ENCODE measurements around the gene RAB36. TPM values are rescaled to one million over a fixed set of nuclear protein-coding genes. Genes with fewer than 3 reads are reported as not detected.

RAB36 gene
- polyA plus RNA-seq, 4 donors: 6.8 to 18.0 (median 14.6) TPM

DNA sequence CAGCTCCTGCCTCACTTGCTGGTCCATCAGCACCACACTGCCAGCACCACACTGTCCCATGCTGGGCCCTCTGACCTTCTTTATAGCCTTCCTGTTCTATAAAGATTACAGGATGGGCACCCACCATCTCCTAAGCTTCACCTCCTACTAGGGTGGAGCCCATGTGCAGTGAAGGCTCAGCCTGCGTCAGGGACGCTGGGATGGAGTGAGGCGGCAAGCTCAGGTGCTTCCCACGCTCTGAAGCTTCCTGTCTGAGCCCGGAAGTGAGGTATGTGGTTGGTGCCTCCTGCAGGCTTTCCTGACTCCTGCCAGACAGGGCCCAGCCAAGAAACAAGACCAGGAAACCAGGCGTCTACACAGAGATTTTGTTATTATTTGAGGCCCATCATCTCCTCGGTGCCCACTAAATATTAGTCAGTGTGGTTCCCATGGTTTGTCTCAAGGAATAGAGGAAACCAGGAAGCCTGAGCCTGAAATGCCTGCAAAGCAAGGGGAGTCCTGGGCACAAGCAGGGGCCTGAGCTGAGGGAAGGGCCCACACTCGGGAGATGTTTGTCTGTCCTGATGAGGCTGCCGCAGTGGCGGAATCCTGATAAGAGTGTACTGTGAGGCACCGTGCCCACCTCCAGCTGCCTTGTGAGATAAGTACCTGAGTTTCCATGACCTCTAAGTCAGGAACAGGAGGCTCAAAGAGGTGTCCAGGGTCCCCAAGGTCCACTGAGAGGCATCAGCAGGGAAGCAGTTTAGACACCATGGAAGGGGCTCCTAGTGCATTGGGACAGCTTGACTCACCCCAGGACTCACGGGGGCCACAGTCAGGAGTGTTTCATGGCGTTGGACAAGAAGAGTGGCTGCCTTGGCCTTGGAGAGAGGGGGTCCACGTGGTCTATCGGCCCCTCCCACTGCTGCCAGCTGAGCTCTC lies 25.5 kb upstream of the RAB36 start:
- no peak for DNase-seq (ENCODE audit: low read depth in 4 of 4, low spot score in 3 of 4)

DNA sequence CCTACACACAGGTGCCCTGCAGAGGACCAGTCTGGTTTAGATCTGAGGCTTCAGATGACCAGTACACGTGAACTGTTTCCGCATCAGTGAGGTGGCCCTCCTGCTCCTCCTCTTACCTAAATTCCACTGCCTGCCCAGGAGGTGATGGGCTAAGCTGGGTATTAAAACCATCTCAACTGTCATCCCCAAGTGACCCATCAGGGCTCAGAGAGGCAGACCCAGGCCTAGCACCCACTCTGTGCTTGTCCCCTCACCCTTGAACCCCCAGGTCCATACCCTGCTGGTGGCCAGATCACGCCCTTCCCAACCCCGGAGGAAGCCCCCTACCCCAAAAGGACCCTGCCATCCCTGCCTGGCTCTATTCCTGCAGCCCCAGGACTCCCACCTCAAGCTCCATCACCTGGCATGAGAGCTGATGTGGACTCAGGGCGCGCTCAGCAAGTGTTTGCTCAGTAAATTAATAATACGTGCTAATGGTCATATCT lies 24.8 kb upstream of the RAB36 start:
- DNase-seq (ENCODE audit: low read depth in 4 of 4, low spot score in 3 of 4): no peak

GRCh38 chr22:23121000-23121421 lies 24.3 kb upstream of the RAB36 start:
- no peak for DNase-seq (ENCODE audit: low read depth in 4 of 4, low spot score in 3 of 4)

DNA sequence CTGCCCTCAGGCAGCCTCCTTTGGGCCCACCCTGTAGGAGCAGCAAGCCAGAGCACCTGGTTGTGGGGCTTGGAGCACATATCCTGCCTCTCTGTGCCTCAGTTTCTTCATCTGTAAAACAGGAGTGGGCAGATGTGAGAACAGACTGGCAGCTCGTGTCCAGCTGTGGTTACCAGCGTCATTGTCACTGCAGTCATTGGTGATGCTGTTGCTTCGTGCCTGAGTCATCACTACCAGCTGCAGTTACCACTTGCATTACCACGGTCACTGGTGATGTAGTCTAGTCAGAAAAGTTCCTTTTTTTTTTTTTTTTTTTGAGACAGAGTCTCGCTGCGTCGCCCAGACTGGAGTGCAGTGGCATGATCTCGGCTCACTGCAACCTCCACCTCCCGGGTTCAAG lies 23.9 kb upstream of the RAB36 start:
- DNase-seq (ENCODE audit: low read depth in 4 of 4, low spot score in 3 of 4): no peak

- no peak for DNase-seq (ENCODE audit: low read depth in 4 of 4, low spot score in 3 of 4)
Observed at GRCh38 chr22:23122216-23122957, 22.9 kb upstream of the RAB36 start.

DNA sequence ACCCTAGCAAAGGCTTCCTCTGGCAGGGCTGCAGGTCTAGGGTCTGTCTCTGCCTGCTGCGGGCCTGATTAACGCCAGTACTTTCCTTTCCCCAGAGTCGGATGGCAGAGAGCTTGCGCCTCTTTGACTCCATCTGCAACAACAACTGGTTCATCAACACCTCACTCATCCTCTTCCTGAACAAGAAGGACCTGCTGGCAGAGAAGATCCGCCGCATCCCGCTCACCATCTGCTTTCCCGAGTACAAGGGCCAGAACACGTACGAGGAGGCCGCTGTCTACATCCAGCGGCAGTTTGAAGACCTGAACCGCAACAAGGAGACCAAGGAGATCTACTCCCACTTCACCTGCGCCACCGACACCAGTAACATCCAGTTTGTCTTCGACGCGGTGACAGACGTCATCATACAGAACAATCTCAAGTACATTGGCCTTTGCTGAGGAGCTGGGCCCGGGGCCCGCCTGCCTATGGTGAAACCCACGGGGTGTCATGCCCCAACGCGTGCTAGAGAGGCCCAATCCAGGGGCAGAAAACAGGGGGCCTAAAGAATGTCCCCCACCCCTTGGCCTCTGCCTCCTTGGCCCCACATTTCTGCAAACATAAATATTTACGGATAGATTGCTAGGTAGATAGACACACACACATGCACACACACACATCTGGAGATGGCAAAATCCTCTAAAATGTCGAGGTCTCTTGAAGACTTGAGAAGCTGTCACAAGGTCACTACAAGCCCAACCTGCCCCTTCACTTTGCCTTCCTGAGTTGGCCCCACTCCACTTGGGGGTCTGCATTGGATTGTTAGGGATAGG lies 22.1 kb upstream of the RAB36 start:
- no peak for DNase-seq (ENCODE audit: low read depth in 4 of 4, low spot score in 3 of 4)

DNA sequence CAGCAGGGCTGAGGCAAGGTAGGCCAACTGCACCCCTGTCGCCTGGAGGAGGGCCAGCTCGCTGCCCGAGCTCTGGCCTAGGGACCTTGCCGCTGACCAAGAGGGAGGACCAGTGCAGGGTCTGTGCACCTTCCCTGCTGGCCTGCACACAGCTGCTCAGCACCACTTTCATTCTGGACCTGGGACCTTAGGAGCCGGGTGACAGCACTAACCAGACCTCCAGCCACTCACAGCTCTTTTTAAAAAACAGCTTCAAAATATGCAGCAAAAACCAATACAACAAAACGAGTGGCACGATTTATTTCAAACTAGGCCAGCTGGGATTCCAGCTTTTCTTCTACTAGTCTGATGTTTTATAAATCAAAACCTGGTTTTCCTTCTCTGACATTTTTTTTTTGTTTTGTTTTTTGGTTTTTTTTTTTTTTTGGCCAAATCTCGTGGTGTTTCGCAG lies 21.4 kb upstream of the RAB36 start:
- DNase-seq (ENCODE audit: low read depth in 4 of 4, low spot score in 3 of 4): no peak

DNA sequence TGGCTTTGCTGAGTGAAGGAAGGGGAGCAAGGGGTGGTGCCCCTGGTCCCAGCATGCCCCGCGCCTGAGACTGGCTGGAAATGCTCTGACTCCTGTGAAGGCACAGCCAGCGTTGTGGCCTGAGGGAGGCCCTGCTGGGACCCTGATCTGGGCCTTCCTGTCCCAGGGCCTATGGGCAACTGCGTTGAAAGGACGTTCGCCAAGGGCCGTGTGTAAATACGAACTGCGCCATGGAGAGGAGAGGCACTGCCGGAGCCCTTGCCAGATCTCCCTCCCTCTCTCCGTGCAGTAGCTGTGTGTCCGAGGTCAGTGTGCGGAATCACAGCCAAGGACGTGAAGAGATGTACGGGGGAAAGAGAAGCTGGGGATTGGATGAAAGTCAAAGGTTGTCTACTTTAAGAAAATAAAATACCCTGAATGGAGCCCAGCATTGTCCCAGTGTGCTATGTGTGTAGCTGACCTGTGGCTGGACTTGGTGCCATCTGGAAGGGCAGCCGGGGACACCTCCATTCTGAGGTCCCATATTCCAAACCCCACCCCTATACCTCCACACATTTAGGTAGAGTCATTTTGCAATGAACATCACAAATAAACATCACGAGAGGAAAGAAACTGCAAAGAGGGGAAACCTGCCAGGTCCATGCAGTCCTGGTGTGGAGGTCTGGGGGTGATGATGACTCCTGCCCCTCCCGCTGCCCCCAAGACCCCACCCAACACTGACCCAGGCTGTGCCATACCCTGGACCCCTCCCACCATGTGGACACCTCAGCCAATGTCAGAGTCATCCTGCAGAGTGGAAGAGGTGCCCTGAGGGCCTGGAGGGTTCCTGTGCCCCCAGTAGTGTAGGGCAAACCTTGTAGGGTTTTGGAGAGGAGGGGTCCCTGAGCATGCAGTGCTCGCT lies 20.4 kb upstream of the RAB36 start:
- DNase-seq (ENCODE audit: low read depth in 4 of 4, low spot score in 3 of 4): no peak

DNA sequence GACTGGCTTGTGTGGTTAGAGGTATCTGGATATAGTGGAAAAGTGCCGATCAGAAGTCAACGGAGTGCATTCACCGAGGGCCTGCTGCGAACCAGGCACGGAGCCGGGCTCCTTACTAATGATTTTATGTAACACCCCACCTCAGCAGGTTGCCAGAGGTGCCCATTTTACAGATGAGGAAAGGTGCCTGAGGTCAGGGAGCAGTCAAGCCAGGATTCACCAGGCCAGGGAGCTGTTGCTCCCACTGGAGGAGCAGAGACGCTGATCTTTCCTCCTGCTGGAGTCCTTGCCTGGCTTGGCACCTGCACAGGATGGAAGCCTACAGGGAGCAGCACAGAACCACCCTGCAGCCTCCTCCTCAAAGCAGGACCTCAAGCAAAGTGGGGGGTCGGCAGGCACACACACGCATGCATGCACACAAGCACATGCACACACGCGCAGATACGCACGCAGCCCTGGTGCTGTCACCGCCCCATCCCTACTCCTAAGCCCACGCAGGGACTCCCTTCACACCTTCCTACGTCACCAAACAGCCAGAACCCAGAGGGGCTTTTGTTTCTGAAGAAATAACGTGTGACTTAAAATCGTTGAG lies 19.7 kb upstream of the RAB36 start:
- DNase-seq (ENCODE audit: low read depth in 4 of 4, low spot score in 3 of 4): no peak

DNA sequence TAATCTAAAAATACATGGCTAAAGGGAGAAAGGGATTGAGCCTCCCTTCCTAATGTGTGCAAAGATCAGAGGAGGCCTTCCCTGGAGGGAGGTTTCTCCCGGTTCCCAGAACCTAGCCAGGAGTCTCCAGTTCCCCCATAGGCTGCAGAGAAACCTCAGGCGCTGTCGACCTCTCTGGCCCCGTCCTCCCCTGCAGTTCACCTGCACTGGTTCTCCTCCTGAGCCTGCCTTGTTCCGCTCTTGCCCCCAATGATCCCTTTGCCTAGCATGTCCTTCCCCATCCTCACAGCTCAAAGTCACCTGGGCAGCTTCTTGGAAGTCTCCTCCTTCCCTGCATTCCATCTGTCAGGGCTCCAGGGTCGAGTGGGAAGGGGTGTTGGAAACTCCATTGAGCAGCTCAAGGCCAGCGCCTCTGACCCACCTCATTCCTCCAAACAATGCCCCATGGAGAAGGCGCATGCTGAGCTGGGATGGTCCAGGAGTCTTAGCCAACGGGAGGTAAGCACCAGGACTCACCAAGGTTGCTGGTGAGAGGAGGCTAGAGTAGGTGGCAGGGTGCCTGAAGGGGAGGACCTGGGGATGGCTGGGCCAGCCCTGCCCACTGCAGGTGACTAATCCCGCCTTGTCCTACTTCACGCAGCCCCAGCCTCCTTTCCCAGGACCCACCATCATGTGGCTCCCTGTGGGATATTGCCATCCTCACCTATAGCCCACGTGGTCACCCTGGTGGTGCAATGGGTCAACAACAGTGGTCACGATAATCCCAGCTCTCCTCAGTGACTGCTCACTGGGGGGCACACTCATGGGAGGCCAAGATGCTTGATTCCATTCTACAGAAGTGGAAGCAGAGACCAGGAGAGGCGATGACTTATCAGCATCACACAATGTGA lies 18.9 kb upstream of the RAB36 start:
- DNase-seq (ENCODE audit: low read depth in 4 of 4, low spot score in 3 of 4): no peak

DNA sequence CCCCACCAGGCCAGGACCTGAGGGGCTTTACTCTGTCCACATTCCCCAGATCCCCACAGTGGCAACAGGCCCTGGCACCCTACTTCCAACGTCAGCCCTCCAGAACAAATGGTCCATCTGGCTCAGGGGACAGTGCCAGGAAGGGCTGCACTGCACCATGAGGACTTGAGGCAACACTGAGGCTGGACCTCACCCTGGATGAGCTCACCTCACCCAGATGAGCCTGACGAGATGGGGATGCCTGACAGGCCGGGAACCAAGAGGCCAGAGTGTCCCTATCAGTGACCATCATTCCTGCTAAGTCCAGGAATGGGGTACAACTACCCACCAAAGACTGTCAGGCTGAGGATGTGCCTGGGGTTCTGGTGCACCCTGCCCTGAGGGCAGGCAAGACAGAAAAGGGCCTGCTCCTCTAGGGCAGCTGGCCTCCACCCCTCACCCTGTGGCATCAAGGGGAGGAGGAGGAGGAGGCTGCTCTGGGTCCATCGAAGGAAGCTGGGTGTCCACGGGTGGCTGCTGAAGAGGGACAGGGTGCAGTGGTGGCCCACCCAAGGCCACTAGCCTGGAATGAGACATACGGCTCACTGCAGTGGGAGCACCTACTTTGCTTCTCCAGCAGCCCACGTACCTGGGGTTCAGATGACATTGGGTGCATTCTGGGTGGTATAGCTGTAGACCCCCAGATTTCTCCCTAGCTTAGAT lies 18.1 kb upstream of the RAB36 start:
- no peak for DNase-seq (ENCODE audit: low read depth in 4 of 4, low spot score in 3 of 4)

DNA sequence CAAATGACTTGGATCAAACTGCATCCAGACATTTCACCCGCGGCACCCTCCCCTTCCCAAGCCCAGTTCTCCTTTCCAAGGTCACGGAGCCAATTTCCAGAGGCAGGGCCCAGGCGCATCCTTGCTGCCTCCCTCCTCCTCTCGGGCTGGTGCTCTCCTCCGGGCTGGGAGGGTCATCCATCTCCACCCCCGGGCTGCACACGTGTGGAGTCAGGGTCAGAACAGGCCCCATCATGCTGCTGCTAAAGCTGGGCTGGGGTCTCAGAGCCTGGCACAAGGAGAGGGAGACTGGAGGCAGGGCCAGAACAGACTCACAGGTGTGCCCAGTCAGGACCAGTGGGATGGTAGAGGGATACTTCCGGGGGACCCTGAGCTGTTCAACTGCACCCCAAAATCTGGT lies 17.5 kb upstream of the RAB36 start:
- no peak for DNase-seq (ENCODE audit: low read depth in 4 of 4, low spot score in 3 of 4)

DNA sequence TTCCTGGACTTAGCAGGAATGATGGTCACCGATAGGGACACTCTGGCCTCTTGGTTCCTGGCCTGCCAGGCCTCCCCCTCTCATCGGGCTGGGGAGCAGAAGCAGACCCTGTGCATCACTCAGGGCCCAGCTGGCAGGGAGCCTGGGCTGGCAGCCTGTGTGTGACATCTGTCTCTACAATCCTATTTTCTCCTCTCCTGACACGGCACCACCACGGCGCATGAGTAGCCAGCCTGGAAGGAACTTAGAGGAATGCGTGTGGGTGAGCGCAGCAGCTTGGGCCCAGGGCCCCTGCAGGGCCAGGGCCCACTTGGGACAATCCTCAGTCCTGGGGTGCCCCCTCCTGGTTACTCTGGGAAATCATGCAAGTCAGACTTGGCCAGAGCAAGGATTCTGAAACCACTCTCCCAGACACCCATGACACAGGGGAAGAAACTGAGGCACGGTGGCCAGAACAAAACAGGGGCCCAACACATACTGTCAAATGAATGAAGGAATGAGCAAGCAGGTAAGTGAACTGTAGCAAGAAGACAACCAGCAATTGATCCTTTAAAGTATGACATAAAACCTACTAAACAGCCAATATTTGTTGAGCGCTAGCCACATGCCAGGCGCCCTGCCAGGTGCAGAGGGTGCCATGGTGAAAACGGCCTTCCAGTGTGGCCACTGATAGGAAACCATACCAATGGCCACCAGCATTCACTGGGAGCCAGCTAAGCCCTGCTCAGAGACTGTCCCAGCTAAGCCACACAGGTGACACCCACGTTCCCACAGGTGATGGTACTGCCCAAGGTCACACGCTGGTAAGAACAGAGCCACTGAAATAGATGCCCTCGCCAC lies 16.8 kb upstream of the RAB36 start:
- peak in 2 of 4 donors; percentile 46 to 62 for DNase-seq (ENCODE audit: low read depth in 4 of 4, low spot score in 3 of 4)

DNA sequence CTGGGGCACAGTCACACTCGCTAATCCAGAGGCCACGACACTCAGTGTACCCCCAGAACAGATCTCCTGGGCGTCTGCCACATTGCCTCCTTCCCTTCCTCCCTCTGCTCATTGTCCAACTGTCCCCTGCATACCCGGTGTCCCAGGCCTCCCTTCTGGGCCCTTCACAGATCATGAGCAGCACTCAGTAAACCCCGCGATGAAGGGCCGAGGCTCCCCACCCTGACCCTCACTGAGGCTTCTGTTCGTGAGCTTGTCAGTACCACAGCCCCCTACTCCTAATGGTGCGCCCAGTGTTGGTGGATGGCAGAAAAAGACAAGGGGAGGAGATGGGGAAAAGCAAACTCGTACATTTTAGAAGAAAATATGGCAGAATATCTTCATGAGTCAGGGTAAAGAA lies 16.1 kb upstream of the RAB36 start:
- no peak for DNase-seq (ENCODE audit: low read depth in 4 of 4, low spot score in 3 of 4)

- DNase-seq (ENCODE audit: low read depth in 4 of 4, low spot score in 3 of 4): no peak
Observed at GRCh38 chr22:23130697-23131096, 14.6 kb upstream of the RAB36 start.

- no peak for DNase-seq (ENCODE audit: low read depth in 4 of 4, low spot score in 3 of 4)
Observed at GRCh38 chr22:23131931-23132330, 13.3 kb upstream of the RAB36 start.

All from left renal pelvis (tissue), 4 donors.